HG02571 (cell line): ENCODE results near the gene PDE4B.
"Not testable (repeated sequence)": the region's sequence is repeated elsewhere in the genome, so short reads cannot be mapped to it uniquely, and the experiment has no call there.

ENCODE experiments used
- ATAC-seq: cut with Tn5 transposase; IDR thresholded peaks from one replicate; pipeline ENCODE4 v1.9.1; 2021; ENCODE audit warnings: mild to moderate bottlenecking, moderate library complexity; ENCODE audit not compliant: unreplicated experiment

PDE4B gene

DNA sequence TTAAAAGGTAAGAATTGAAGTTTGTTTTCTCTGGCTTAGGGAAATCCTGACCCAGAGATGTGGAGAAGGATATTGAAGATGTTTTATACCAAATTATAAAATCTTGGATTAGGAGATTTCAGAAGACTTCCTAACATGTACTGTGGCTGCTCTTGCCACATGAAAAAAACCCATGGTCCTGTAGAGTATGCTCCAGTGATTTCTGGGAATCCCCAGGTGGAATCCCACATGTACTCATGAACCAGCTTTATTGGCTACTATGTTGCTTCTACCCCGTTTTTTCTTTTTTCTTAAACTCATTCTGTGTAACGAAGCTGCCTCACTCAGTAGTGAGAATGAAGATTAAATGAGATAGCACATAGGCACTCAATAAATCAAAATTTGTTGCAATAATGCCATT lies 608.5 kb downstream of the PDE4B start:
- no peak for ATAC-seq

- peak; percentile 81 for ATAC-seq
Observed at GRCh38 chr1:66402194-66402593, 609.5 kb downstream of the PDE4B start.

GRCh38 chr1:66403007-66403731 lies 610.5 kb downstream of the PDE4B start:
- ATAC-seq = no peak

DNA sequence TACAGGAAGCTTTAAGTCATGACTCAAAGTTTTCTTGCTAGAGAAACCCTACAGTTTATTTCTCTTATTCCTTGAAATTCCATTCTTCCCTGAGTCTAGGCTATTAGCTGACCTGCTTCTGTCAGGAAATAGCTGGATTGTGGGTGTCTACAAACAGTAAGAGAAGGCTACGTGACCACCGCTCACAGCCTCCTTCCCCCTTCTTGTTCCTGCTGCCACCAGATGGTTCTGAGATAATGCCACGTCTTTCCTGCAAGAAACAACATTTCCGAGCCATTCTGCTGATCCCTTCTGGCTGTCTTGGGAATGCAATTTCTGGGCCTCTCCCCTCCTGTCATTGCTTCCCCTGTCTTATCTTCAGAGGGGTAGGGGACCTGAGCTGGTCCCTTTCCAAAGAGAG lies 612.4 kb downstream of the PDE4B start:
- no peak for ATAC-seq

DNA sequence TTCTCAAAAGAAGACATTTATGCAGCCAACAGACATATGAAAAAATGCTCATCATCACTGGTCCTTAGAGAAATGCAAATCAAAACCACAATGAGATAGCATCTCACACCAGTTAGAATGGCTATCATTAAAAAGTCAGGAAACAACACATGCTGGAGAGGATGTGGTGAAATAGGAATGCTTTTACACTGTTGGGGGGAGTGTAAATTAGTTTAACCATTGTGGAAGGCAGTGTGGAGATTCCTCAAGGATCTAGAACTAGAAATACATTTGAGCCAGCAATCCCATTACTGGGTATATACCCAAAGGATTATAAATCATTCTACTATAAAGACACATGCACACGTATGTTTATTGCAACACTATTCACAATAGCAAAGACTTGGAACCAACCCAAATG lies 618.8 kb downstream of the PDE4B start:
- ATAC-seq = not testable (repeated sequence)

DNA sequence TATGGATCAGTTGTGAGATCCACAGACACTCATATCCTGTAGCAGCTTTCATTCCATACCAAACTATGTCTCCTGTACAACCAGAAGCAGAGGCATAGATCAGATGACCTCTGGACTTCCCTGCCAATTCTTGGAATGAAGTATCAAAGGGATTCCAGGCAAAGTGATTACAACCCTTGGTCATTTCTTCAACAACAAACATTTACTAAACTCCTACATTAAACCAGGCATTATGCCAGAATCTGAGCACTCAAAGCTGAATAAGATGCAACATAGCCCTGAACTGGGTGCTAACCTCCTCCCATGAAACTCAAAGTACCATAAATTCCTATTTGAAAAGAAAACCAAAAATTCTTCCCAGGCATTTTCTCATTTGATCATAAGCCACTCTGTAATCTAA lies 620.0 kb downstream of the PDE4B start:
- ATAC-seq = no peak

GRCh38 chr1:66413136-66413837 lies 620.6 kb downstream of the PDE4B start:
- ATAC-seq = no peak

DNA sequence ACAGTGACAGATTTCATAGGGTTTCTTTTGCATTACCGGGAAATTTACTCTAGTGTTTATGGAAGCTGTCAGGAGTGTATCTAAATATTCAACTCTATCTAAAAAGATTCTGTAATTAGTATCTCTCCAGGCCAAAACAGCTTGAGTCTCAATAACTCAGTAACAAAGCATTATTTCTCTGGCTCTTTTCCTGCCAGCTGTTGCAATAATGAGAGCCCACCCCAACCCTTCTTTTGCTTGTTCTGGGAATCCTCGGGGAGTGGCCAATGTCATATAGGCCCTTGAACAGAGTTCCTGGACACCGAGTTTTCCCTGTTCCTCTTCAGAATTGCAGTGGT lies 621.1 kb downstream of the PDE4B start:
- no peak for ATAC-seq

DNA sequence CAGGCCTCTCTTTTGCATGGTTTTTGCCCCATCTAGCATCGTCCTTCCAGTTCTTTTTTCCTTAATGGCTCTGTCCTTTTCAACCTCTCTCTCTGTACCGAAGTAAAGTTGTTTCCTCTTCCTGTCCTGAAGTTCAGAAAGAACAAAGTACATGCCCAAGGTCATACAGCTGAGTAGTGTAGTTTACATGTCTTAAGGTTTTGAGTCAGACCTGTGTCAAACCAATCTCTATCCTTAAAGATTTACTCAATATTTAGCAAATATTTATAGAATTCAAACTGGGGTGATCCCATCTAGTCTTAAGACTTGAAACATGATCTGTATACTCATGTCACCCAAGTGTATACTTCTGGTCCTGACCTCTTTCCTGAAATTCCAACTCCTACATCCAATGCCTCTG lies 622.6 kb downstream of the PDE4B start:
- no peak for ATAC-seq

DNA sequence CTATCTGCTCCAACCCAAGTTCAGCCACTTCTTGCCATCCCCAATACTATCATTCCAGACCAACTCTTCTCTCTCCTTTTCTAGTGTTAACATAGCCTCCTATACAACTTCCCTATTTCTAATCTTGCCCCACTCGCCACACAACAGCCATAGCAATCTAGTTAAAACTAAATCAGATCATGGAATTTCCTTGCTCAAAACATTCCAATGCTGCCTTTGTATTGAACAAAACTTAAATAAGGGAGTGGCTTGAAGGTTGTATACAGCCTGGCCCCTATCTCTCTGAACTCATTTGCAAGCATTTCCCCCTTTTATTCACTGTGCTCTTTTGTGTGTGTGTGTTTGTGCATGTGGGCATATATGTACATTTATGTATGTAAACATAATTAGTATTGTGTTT lies 623.2 kb downstream of the PDE4B start:
- ATAC-seq = no peak

GRCh38 chr1:66416295-66416694 lies 623.6 kb downstream of the PDE4B start:
- no peak for ATAC-seq

GRCh38 chr1:66418021-66418420 lies 625.3 kb downstream of the PDE4B start:
- no peak for ATAC-seq

DNA sequence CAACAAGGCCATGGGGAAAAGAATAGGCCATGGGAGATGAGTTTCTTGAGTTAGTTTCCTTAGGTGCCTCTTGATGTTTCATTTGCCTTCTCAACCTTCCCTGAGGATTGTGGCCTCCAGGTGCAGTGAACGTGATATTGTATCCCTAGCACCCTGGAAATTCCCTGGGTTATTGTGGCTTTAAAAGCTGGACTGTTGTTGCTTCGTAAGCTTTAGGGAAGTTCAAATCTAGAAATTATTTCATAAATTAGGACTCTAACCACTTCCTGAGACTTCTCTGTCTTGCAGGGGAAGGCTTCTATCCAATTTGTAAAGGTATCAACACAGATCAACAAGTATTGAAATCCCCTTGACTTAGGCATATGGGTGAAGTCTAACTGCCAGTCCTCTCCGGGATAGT lies 627.5 kb downstream of the PDE4B start:
- ATAC-seq = not testable (repeated sequence)

DNA sequence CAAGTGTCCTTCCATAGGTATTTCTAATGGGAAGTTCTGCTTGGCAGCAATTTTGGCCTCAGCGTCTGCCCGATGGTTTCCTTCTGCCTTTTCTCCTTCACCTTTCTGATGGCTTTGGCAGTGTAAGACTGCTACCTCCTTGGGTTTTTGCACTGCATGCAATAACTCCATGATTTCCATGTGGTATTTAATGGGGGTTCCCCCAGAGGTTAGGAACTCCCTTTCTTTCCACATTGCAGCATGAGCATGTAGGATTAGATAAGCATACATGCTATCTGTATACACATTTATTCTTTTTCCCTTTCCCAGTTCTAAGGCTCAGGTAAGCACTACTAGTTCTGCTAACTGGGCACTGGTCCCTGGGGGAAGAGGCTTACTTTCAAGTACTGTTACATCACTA lies 628.2 kb downstream of the PDE4B start:
- not testable (repeated sequence) for ATAC-seq

GRCh38 chr1:66422804-66423203 lies 630.1 kb downstream of the PDE4B start:
- no peak for ATAC-seq
